Psoas muscle (tissue), 8 donors: ENCODE measurements around the gene FMNL1. TPM values are rescaled to one million over a fixed set of nuclear protein-coding genes. Genes with fewer than 3 reads are reported as not detected.

Experiments used
- ATAC-seq, 4 donors: fragments of 200-7000 bp; cut with Tn5 transposase; one replicate each; pipeline ENCODE4 v1.9.1; 2020; ENCODE audit warnings: moderate library complexity in 3 of 4, mild to moderate bottlenecking in 2 of 4
- DNase-seq, 2 donors: peaks; one replicate each; pipeline ENCODE4 v3.0.0-alpha.2; 2020
- H3K27ac ChIP-seq: fragments of 200-600 bp; one replicate; pipeline ENCODE4 v1.8.0; 2022
- H3K27me3 ChIP-seq, 3 donors: fragments of 200-600 bp in 1 of 3; one replicate each; pipeline versions ENCODE4 v1.6.1 to v1.8.0; 2013 to 2022; ENCODE audit warnings: low read length in 2 of 3, mild to moderate bottlenecking in 2 of 3, moderate library complexity in 1 of 3; ENCODE audit not compliant: insufficient read depth in 3 of 3
- H3K36me3 ChIP-seq, 2 donors: fragments of 200-600 bp in 1 of 2; one replicate each; pipeline versions ENCODE4 v1.6.1 to v1.8.0; 2013 to 2022; ENCODE audit warnings: low read depth in 1 of 2, mild to moderate bottlenecking in 1 of 2, moderate library complexity in 1 of 2; ENCODE audit not compliant: insufficient read depth in 1 of 2
- H3K4me1 ChIP-seq: fragments of 200-600 bp; one replicate; pipeline ENCODE4 v1.8.0; 2022
- H3K4me3 ChIP-seq: fragments of 200-600 bp; one replicate; pipeline ENCODE4 v1.8.0; 2022; ENCODE audit warnings: mild to moderate bottlenecking
- H3K9me3 ChIP-seq: fragments of 200-600 bp; one replicate; pipeline ENCODE4 v1.8.0; 2022
- CTCF ChIP-seq: fragments of 200-600 bp; IDR thresholded peaks from one replicate; pipeline ENCODE4 v1.8.0; 2022; ENCODE audit warnings: antibody characterized with exemption
- WGBS, 3 donors: extraction: QIAGEN DNeasy Blood & Tissue Kit; methylation state at CpG; one replicate each; pipeline versions ENCODE4 v1.1.6 to v1.1.7; 2013; 5-methylcytosine and 5-hydroxymethylcytosine counted together
- intact Hi-C, 2 donors: fragments of 100-400 bp; cut with DNase I; formaldehyde crosslinking; loops; one replicate each; pipeline versions ENCODE4 v1.11.0 to v1.14.2; 2022
- polyA plus RNA-seq, 3 donors: library from polyadenylated mRNA; stranded (reverse); fragments of 200-250 nt; gene quantifications; one replicate each; pipeline ENCODE4 v1.2.3, GENCODE V29; 2013
- total RNA-seq, 4 donors: library from RNA; stranded (reverse); fragmentation: NEBNext Ultra II Directional in 2 of 4; extraction: Animal tissue kit (Norgen Biotek cat#: 25700) in 2 of 4; gene quantifications; one replicate each; pipeline versions ENCODE4 v1.2.1 to v1.2.4, GENCODE V29; 2021 to 2023
- donor health status: healthy with polysubstance abuse.
- donor health status: DM: no; HTN: no; CAD: no; lungs with moderate emphysema.
- donor health status: Bipolar disorder and iron deficiency.
- donor health status: healthy.
- donor health status: DM: yes; HTN: yes; CAD: no.
- donor health status: DM: no; HTN: no; CAD: no.
- donor health status: DM: no; HTN: no; CAD: no.
- donor health status: DM: yes; HTN: yes; CAD: no.

Gene FMNL1
- total and polyA plus RNA-seq, 7 donors = 1.8 to 6.5 (median 5.4) TPM

- no peak for ATAC-seq
- 91 to 100% (median 94%) methylated on average over 2 of the region's 2 CpGs for WGBS, 3 donors
- no peaks in the 10 kb centered on the region for H3K9me3 ChIP-seq
- H3K27me3 ChIP-seq = peaks cover 0 to 9% (median 2%) of the 10 kb centered on the region in 3 donors
- H3K4me3 ChIP-seq = no peak overlapping the region
- no peak for DNase-seq
- intact Hi-C loops = no loop called here
- no peak overlapping the region for H3K27ac ChIP-seq
- TF ChIP-seq CTCF = no peak
- H3K36me3 ChIP-seq = no peaks in the 10 kb centered on the region
- H3K4me1 ChIP-seq = no peaks in the 10 kb centered on the region
Measured at GRCh38 chr17:45237686-45238085, 16.0 kb downstream of the FMNL1 start.

GRCh38 chr17:45238155-45238774 is 16.6 kb downstream of the FMNL1 start:
- intact Hi-C loops = no loop called here
- ATAC-seq (no peak), DNase-seq (no peak)
- Histone ChIP-seq H3K4me3 (no peak overlapping the region), H3K9me3 (no peaks in the 10 kb centered on the region), H3K36me3 (no peaks in the 10 kb centered on the region), H3K27ac (no peak overlapping the region), H3K27me3 (peaks cover 0 to 9% (median 2%) of the 10 kb centered on the region in 3 donors), H3K4me1 (no peaks in the 10 kb centered on the region)
- 96 to 97% (median 96%) methylated on average over 7 of the region's 7 CpGs for WGBS, 3 donors
- TF ChIP-seq CTCF = no peak

GRCh38 chr17:45240905-45241327 is 19.2 kb downstream of the FMNL1 start:
- no peak overlapping the region for H3K4me3 ChIP-seq
- H3K9me3 ChIP-seq = no peaks in the 10 kb centered on the region
- TF ChIP-seq CTCF = no peak
- ATAC-seq = no peak
- no peak for DNase-seq
- no peaks in the 10 kb centered on the region for H3K4me1 ChIP-seq
- peaks cover 0 to 9% (median 2%) of the 10 kb centered on the region in 3 donors for H3K27me3 ChIP-seq
- WGBS, 3 donors = 62 to 67% (median 66%) methylated on average over 21 of the region's 21 CpGs
- no peak overlapping the region for H3K27ac ChIP-seq
- H3K36me3 ChIP-seq = peaks cover 0 to 7% of the 10 kb centered on the region in 2 donors
- intact Hi-C loops = no loop called here

GRCh38 chr17:45241328-45242028 is 19.8 kb downstream of the FMNL1 start:
- no peak overlapping the region for H3K27ac ChIP-seq
- no peak for TF ChIP-seq CTCF
- DNase-seq (no peak), ATAC-seq (peak in 1 of 4 donors; percentile 27)
- intact Hi-C loops = loop anchor here in 1 of 2 donors (2.0 kb wide), 1 partner anchor 17 kb away; no protein-coding TSS in a partner anchor
- H3K4me1 ChIP-seq = no peaks in the 10 kb centered on the region
- peaks cover 0 to 13% (median 2%) of the 10 kb centered on the region in 3 donors for H3K27me3 ChIP-seq
- peaks cover 0 to 7% of the 10 kb centered on the region in 2 donors for H3K36me3 ChIP-seq
- no peaks in the 10 kb centered on the region for H3K9me3 ChIP-seq
- H3K4me3 ChIP-seq = no peak overlapping the region
- 22 to 40% (median 26%) methylated on average over 37 to 61 of the region's 62 CpGs for WGBS, 3 donors
